Effector memory CD4-positive, alpha-beta T cell (primary cell): ENCODE results near the gene FUT6.

ENCODE experiments used
- DNase-seq, 3 donors: peaks; one replicate each; pipeline ENCODE4 v3.0.0-alpha.2; 2020
- H3K27ac ChIP-seq: 2 replicates; pipeline ENCODE4 v1.7.0; 2013; ENCODE audit warnings: mild to moderate bottlenecking, low read length, moderate library complexity; ENCODE audit not compliant: insufficient read depth, poor library complexity, severe bottlenecking
- H3K27me3 ChIP-seq: replicated peaks from 2 replicates; pipeline ENCODE4 v1.7.0; 2013; ENCODE audit warnings: mild to moderate bottlenecking, low read length; ENCODE audit not compliant: insufficient read depth, control insufficient read depth, poor library complexity, severe bottlenecking
- H3K36me3 ChIP-seq: 2 replicates; pipeline ENCODE4 v1.7.0; 2013; ENCODE audit warnings: mild to moderate bottlenecking, low read length, moderate library complexity; ENCODE audit not compliant: control insufficient read depth, insufficient read depth
- H3K4me1 ChIP-seq: 2 replicates; pipeline ENCODE4 v1.7.0; 2013; ENCODE audit warnings: low read length, mild to moderate bottlenecking; ENCODE audit not compliant: control insufficient read depth, insufficient read depth, poor library complexity, severe bottlenecking
- H3K4me3 ChIP-seq: 2 replicates; pipeline ENCODE4 v1.7.0; 2013; ENCODE audit warnings: low read length, low read depth, mild to moderate bottlenecking; ENCODE audit not compliant: insufficient read depth, poor library complexity, severe bottlenecking
- H3K9me3 ChIP-seq: 2 replicates; pipeline ENCODE4 v1.7.0; 2013; ENCODE audit warnings: mild to moderate bottlenecking, low read length, moderate library complexity; ENCODE audit not compliant: control insufficient read depth

FUT6 gene

GRCh38 chr19:5818594-5818993 is 20.9 kb downstream of the FUT6 start:
- no peak overlapping the region for H3K27ac ChIP-seq
- no peaks in the 10 kb centered on the region for H3K36me3 ChIP-seq
- H3K9me3 ChIP-seq: no peaks in the 10 kb centered on the region
- no peak overlapping the region for H3K4me3 ChIP-seq
- DNase-seq: no peak
- H3K27me3 ChIP-seq: no peaks in the 10 kb centered on the region
- H3K4me1 ChIP-seq: no peaks in the 10 kb centered on the region

- H3K36me3 ChIP-seq: no peaks in the 10 kb centered on the region
These were observed 22.3 kb downstream of the FUT6 start for GRCh38 chr19:5817218-5817617.

DNA sequence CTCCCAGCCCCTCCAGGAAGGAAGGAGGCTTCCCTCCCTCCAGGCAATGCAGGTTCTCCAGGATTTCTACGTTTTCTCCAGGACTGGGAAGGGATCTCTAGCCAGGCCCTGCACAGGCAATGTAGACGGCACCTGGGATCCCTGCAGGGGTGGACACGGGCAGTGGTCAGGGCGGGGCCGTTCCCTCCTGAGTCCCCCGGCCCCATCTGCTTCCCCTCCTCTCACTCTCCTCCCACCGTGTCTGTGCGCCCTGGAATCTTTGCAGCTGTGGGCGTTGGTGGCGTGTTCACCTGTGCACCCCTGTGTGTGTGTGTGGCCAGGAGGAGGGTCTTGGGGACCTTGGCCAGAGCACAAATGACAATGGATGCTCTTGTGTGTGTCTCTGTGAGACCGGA is 24.7 kb downstream of the FUT6 start:
- H3K9me3 ChIP-seq: no peaks in the 10 kb centered on the region
- H3K4me1 ChIP-seq: no peaks in the 10 kb centered on the region
- no peak overlapping the region for H3K4me3 ChIP-seq
- H3K36me3 ChIP-seq: no peaks in the 10 kb centered on the region
- H3K27ac ChIP-seq: no peak overlapping the region
- H3K27me3 ChIP-seq: no peaks in the 10 kb centered on the region
- DNase-seq: no peak

More at GRCh38 chr19:5817218-5817617, 22.3 kb downstream of the FUT6 start:
- no peak overlapping the region for H3K4me3 ChIP-seq
- no peak overlapping the region for H3K27ac ChIP-seq
- no peaks in the 10 kb centered on the region for H3K4me1 ChIP-seq
- H3K27me3 ChIP-seq: no peaks in the 10 kb centered on the region
- DNase-seq: no peak
- H3K9me3 ChIP-seq: no peaks in the 10 kb centered on the region

GRCh38 chr19:5814123-5814851 is 25.2 kb downstream of the FUT6 start:
- H3K4me1 ChIP-seq: no peaks in the 10 kb centered on the region
- no peaks in the 10 kb centered on the region for H3K36me3 ChIP-seq
- H3K9me3 ChIP-seq: no peaks in the 10 kb centered on the region
- no peak overlapping the region for H3K27ac ChIP-seq
- no peak overlapping the region for H3K4me3 ChIP-seq
- no peak for DNase-seq
- H3K27me3 ChIP-seq: no peaks in the 10 kb centered on the region

DNA sequence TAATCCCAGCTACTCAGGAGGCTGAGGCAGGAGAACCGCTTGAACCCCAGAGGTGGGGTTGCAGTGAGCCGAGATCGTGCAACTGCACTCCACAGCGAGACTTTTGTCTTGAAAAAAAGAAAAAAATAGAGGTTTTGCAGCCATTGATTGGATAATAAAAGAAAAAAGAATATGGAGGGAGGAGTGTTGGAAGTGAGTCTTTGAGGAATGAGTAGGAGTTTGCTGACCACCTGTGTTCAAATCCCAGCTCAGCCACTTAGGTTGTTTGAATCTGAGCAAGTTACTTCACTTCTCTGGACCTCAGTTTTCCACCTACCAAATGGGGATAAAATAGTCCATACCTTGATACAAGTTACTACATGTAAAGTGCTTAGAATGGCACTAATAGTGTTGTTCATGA is 28.4 kb downstream of the FUT6 start:
- no peaks in the 10 kb centered on the region for H3K27me3 ChIP-seq
- no peaks in the 10 kb centered on the region for H3K4me1 ChIP-seq
- H3K27ac ChIP-seq: no peak overlapping the region
- H3K9me3 ChIP-seq: no peaks in the 10 kb centered on the region
- no peak overlapping the region for H3K4me3 ChIP-seq
- H3K36me3 ChIP-seq: no peaks in the 10 kb centered on the region
- no peak for DNase-seq

- no peaks in the 10 kb centered on the region for H3K27me3 ChIP-seq
- H3K4me3 ChIP-seq: no peak overlapping the region
- peaks cover 10% of the 10 kb centered on the region for H3K4me1 ChIP-seq
- DNase-seq: no peak
- H3K9me3 ChIP-seq: no peaks in the 10 kb centered on the region
- H3K36me3 ChIP-seq: no peaks in the 10 kb centered on the region
- H3K27ac ChIP-seq: no peak overlapping the region
These were observed 30.0 kb downstream of the FUT6 start for GRCh38 chr19:5809469-5809868.

GRCh38 chr19:5809053-5809452 is 30.4 kb downstream of the FUT6 start:
- Histone ChIP-seq H3K27me3 (no peaks in the 10 kb centered on the region), H3K9me3 (no peaks in the 10 kb centered on the region), H3K4me3 (no peak overlapping the region)

GRCh38 chr19:5808120-5808816 is 31.2 kb downstream of the FUT6 start:
- no peak for DNase-seq
- Histone ChIP-seq H3K9me3 (no peaks in the 10 kb centered on the region), H3K27me3 (no peaks in the 10 kb centered on the region), H3K4me1 (peaks cover 20% of the 10 kb centered on the region), H3K36me3 (no peaks in the 10 kb centered on the region), H3K4me3 (no peak overlapping the region), H3K27ac (no peak overlapping the region)

More at GRCh38 chr19:5809053-5809452, 30.4 kb downstream of the FUT6 start:
- no peak overlapping the region for H3K27ac ChIP-seq
- peaks cover 14% of the 10 kb centered on the region for H3K4me1 ChIP-seq
- no peak for DNase-seq
- H3K36me3 ChIP-seq: no peaks in the 10 kb centered on the region

GRCh38 chr19:5806905-5807304 is 32.6 kb downstream of the FUT6 start:
- Histone ChIP-seq H3K27me3 (no peaks in the 10 kb centered on the region), H3K4me1 (peaks cover 24% of the 10 kb centered on the region), H3K9me3 (no peaks in the 10 kb centered on the region), H3K4me3 (no peak overlapping the region), H3K36me3 (no peaks in the 10 kb centered on the region), H3K27ac (no peak overlapping the region)
- DNase-seq: no peak

DNA sequence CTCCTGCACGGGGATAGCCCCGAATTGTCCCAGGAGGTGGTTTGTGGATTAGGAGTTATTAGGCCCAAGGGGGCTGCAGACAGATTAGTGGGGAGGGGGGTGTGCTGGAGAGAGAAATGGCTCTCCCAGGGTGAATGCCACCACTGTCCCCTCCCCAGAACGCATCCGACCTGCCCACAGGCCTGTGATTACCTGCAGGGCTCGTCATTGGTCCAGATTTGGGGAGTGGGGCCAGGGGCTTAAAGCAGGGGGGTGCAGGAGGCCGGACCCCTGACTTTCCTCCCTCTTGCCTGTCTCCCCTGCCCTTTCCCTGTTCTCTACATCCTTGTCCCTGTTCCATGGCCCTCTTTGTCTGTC is 33.4 kb downstream of the FUT6 start:
- no peak for DNase-seq
- Histone ChIP-seq H3K27ac (peak overlapping the region; percentile 11), H3K36me3 (no peaks in the 10 kb centered on the region), H3K4me3 (no peak overlapping the region), H3K27me3 (no peaks in the 10 kb centered on the region), H3K4me1 (peaks cover 25% of the 10 kb centered on the region), H3K9me3 (no peaks in the 10 kb centered on the region)
